H1 (cell line): Measurements from ENCODE around the gene SH2D4B. TPM values are rescaled to one million over a fixed set of nuclear protein-coding genes. Genes with fewer than 3 reads are reported as not detected.

ENCODE experiments used
- CTCF ChIA-PET: fragments of 300-600 bp; sonication (Branson Sonifier 250); formaldehyde crosslinking; loops from one replicate; lab custom pipeline; 2021; ENCODE audit not compliant: partially characterized antibody; lab: Charles Lee
- POLR2A ChIA-PET: fragments of 300-600 bp; sonication (Branson Sonifier 250); formaldehyde crosslinking; loops from one replicate; lab custom pipeline; 2021; ENCODE audit warnings: inconsistent platforms; ENCODE audit not compliant: partially characterized antibody; lab: Charles Lee
- DNase-seq, 2 experiments: peaks; one replicate each; pipeline versions ENCODE4 v3.0.0 to v3.0.0-alpha.2; 2010 to 2022; ENCODE audit warnings: low spot score in 2 of 2, low read depth in 1 of 2, mixed read lengths in 1 of 2
- FAIRE-seq: peaks from 2 replicates; lab custom pipeline; 2011; peaks lifted over from hg19 to GRCh38; lab: Jason Lieb, UNC
- H2AFZ ChIP-seq: 2 replicates; pipeline ENCODE4 v1.8.1; 2012; ENCODE audit warnings: low read length, inconsistent platforms
- H2AK5ac ChIP-seq: 2 replicates; pipeline ENCODE4 v1.6.1; 2013; ENCODE audit warnings: low read depth, low read length
- H2BK120ac ChIP-seq: replicated peaks from 2 replicates; pipeline ENCODE3; 2013; ENCODE audit warnings: low read depth, low read length, inconsistent platforms
- H2BK12ac ChIP-seq: 2 replicates; pipeline ENCODE4 v1.6.1; 2013; ENCODE audit warnings: low read depth, low read length
- H2BK15ac ChIP-seq: 2 replicates; pipeline ENCODE4 v1.6.1; 2013; ENCODE audit warnings: low read length
- H2BK20ac ChIP-seq: 2 replicates; pipeline ENCODE4 v1.6.1; 2013; ENCODE audit warnings: low read length
- H2BK5ac ChIP-seq: 2 replicates; pipeline ENCODE4 v1.6.1; 2013; ENCODE audit warnings: low read depth, low read length
- H3K14ac ChIP-seq: 2 replicates; pipeline ENCODE4 v1.6.1; 2013; ENCODE audit warnings: inconsistent platforms; ENCODE audit not compliant: insufficient read length
- H3K18ac ChIP-seq: 2 replicates; pipeline ENCODE4 v1.6.1; 2013; ENCODE audit warnings: low read length; ENCODE audit errors: extremely low read depth
- H3K23ac ChIP-seq: 2 replicates; pipeline ENCODE4 v1.6.1; 2013; ENCODE audit warnings: inconsistent platforms; ENCODE audit not compliant: insufficient read length
- H3K23me2 ChIP-seq: 2 replicates; pipeline ENCODE4 v1.6.1; 2013; ENCODE audit warnings: low read depth, low read length
- H3K27ac ChIP-seq: 2 replicates; pipeline ENCODE4 v1.6.1; 2011; ENCODE audit warnings: low read depth, low read length, inconsistent platforms
- H3K27me3 ChIP-seq, 4 experiments: replicated peaks in 1 of 4; 1 replicate in 1 of 4; 2 replicates in 3 of 4; pipeline versions ENCODE4 v1.6.1 to v1.8.1; 2011 to 2013; ENCODE audit warnings: low read length in 3 of 4, mild to moderate bottlenecking in 3 of 4, inconsistent platforms in 2 of 4, mixed read lengths in 2 of 4, moderate library complexity in 1 of 4; ENCODE audit not compliant: control insufficient read depth in 3 of 4, insufficient read depth in 3 of 4; ENCODE audit errors: extremely low read depth in 1 of 4
- H3K36me3 ChIP-seq, 4 experiments: 2 replicates each; pipeline versions ENCODE4 v1.6.1 to v1.8.1; 2011 to 2013; ENCODE audit warnings: mild to moderate bottlenecking in 4 of 4, low read length in 3 of 4, moderate library complexity in 2 of 4, control low read depth in 1 of 4, inconsistent platforms in 1 of 4; ENCODE audit not compliant: insufficient read depth in 4 of 4, control insufficient read depth in 2 of 4
- H3K4ac ChIP-seq: replicated peaks from 2 replicates; pipeline ENCODE3; 2013; ENCODE audit warnings: low read length, low read depth, mixed read lengths, inconsistent platforms; ENCODE audit not compliant: insufficient read length
- H3K4me1 ChIP-seq, 4 experiments: replicated peaks in 1 of 4; 1 replicate in 1 of 4; 2 replicates in 3 of 4; pipeline versions ENCODE4 v1.6.1 to v1.8.1; 2011 to 2013; ENCODE audit warnings: low read length in 3 of 4, inconsistent platforms in 2 of 4, mixed read lengths in 1 of 4; ENCODE audit not compliant: insufficient read depth in 4 of 4, control insufficient read depth in 3 of 4
- H3K4me2 ChIP-seq, 2 experiments: 2 replicates each; pipeline versions ENCODE4 v1.6.1 to v1.8.1; 2011 to 2013; ENCODE audit warnings: low read depth in 2 of 2, low read length in 2 of 2, control low read depth in 1 of 2, inconsistent platforms in 1 of 2, mild to moderate bottlenecking in 1 of 2; ENCODE audit not compliant: insufficient read depth in 1 of 2
- H3K4me3 ChIP-seq, 4 experiments: fragments of 200-600, 300-600 bp in 1 of 4; sonication (generic), shearing (Covaris generic), sonication (Bioruptor Twin) in 1 of 4; 2 replicates each; pipeline versions ENCODE4 v1.5.1 to v1.8.1; 2011 to 2016; ENCODE audit warnings: low read length in 4 of 4, low read depth in 3 of 4, control low read depth in 2 of 4, inconsistent platforms in 2 of 4, mild to moderate bottlenecking in 2 of 4, mixed read lengths in 1 of 4, moderate library complexity in 1 of 4; ENCODE audit not compliant: insufficient read depth in 2 of 4; ENCODE audit errors: extremely low read depth in 1 of 4
- H3K56ac ChIP-seq: replicated peaks from 2 replicates; pipeline ENCODE3; 2013; ENCODE audit warnings: low read depth, mild to moderate bottlenecking, mixed read lengths, low read length, inconsistent platforms; ENCODE audit not compliant: insufficient read length
- H3K79me1 ChIP-seq: 2 replicates; pipeline ENCODE4 v1.6.1; 2013; ENCODE audit warnings: low read depth, low read length, control low read depth
- H3K79me2 ChIP-seq, 2 experiments: 2 replicates each; pipeline versions ENCODE4 v1.6.1 to v1.8.1; 2012 to 2013; ENCODE audit warnings: low read length in 2 of 2, mild to moderate bottlenecking in 2 of 2, inconsistent platforms in 1 of 2; ENCODE audit not compliant: insufficient read depth in 2 of 2, control insufficient read depth in 1 of 2
- H3K9ac ChIP-seq, 4 experiments: replicated peaks in 1 of 4; 1 replicate in 1 of 4; 2 replicates in 3 of 4; pipeline versions ENCODE4 v1.6.1 to v1.8.1; 2011 to 2013; ENCODE audit warnings: low read depth in 3 of 4, low read length in 3 of 4, control low read depth in 2 of 4, mild to moderate bottlenecking in 2 of 4, moderate library complexity in 2 of 4, inconsistent platforms in 1 of 4; ENCODE audit errors: extremely low read depth in 1 of 4
- H3K9me3 ChIP-seq, 2 experiments: 2 replicates each; pipeline versions ENCODE4 v1.6.1 to v1.8.1; 2012 to 2013; ENCODE audit warnings: mild to moderate bottlenecking in 2 of 2, moderate library complexity in 2 of 2, control low read depth in 1 of 2, inconsistent platforms in 1 of 2, low read depth in 1 of 2, low read length in 1 of 2, mixed read lengths in 1 of 2; ENCODE audit not compliant: insufficient read depth in 2 of 2
- H4K20me1 ChIP-seq, 2 experiments: replicated peaks in 1 of 2; 2 replicates each; pipeline versions ENCODE3 to v1.8.1; 2011 to 2013; ENCODE audit warnings: inconsistent platforms in 2 of 2, low read length in 2 of 2, mild to moderate bottlenecking in 1 of 2; ENCODE audit not compliant: insufficient read depth in 2 of 2, control insufficient read depth in 1 of 2
- H4K5ac ChIP-seq: 2 replicates; pipeline ENCODE4 v1.6.1; 2013; ENCODE audit warnings: low read length, low read depth, mixed read lengths, inconsistent platforms; ENCODE audit not compliant: insufficient read length
- H4K8ac ChIP-seq: 2 replicates; pipeline ENCODE4 v1.8.0; 2013; ENCODE audit warnings: mild to moderate bottlenecking, moderate library complexity, low read length, inconsistent platforms; ENCODE audit not compliant: insufficient read depth; ENCODE audit errors: extremely low read depth
- H4K91ac ChIP-seq: replicated peaks from 2 replicates; pipeline ENCODE3; 2013; ENCODE audit warnings: low read length, mixed read lengths, inconsistent platforms; ENCODE audit not compliant: insufficient read length
- HDAC2 ChIP-seq, 2 experiments: fragments of 300-600 bp in 1 of 2; sonication (generic) in 1 of 2; IDR thresholded peaks; 2 replicates each; pipeline ENCODE4 v1.6.1; 2011 to 2012; ENCODE audit warnings: low read depth in 2 of 2, low read length in 2 of 2, mild to moderate bottlenecking in 2 of 2, moderate library complexity in 2 of 2, borderline replicate concordance in 1 of 2, inconsistent platforms in 1 of 2
- NRF1 ChIP-seq: IDR thresholded peaks from 2 replicates; pipeline ENCODE4 v1.6.1; 2011; ENCODE audit warnings: mild to moderate bottlenecking, low read depth, low read length, improper control_type of control experiment
- RAD21 ChIP-seq, 2 experiments: IDR thresholded peaks in 1 of 2; conservative IDR thresholded peaks in 1 of 2; 2 replicates each; pipeline ENCODE4 v1.6.1; 2011; ENCODE audit warnings: low read depth in 2 of 2, low read length in 2 of 2, improper control_type of control experiment in 1 of 2, inconsistent platforms in 1 of 2, mild to moderate bottlenecking in 1 of 2, moderate library complexity in 1 of 2
- WGBS, 2 experiments: shearing (Covaris generic) in 1 of 2; methylation state at CpG; one replicate each; pipeline versions ENCODE4 v1.1.6 to v1.1.7; 2013 to 2015; ENCODE audit warnings: low lambda C conversion rate in 2 of 2, mixed read lengths in 2 of 2, inconsistent platforms in 1 of 2, low coverage in 1 of 2, missing lambda C conversion rate in 1 of 2; ENCODE audit not compliant: insufficient replicate concordance in 2 of 2, insufficient coverage in 1 of 2, insufficient read length in 1 of 2; ENCODE audit errors: extremely low coverage in 1 of 2, missing lambda C conversion rate in 1 of 2; 5-methylcytosine and 5-hydroxymethylcytosine counted together
- polyA plus RNA-seq, 7 experiments: library from polyadenylated mRNA; depleted of rRNA in 3 of 7; stranded (reverse) in 5 of 7; unstranded in 2 of 7; fragments of >200 nt in 5 of 7; fragments of 200-250 nt in 2 of 7; gene quantifications; 1 replicate in 5 of 7; 2 replicates in 1 of 7; 4 replicates in 1 of 7; pipeline versions ENCODE4 v1.2.1 to v1.2.3, GENCODE V29; 2011 to 2013; ENCODE audit warnings: missing spikeins in 2 of 7, mixed read lengths in 2 of 7
- total RNA-seq: library from RNA; stranded (reverse); fragmentation: NEBNext Ultra II Directional; extraction: Animal tissue kit (Norgen Biotek cat#: 25700); gene quantifications from 2 replicates; pipeline ENCODE4 v1.2.1, GENCODE V29; 2021

Gene SH2D4B
- total and polyA plus RNA-seq, 2 of the 8 experiments (the other 6 are each of a cell fraction or from before 2014, with no cell fraction given), result 0.06 to 0.13 TPM

DNA sequence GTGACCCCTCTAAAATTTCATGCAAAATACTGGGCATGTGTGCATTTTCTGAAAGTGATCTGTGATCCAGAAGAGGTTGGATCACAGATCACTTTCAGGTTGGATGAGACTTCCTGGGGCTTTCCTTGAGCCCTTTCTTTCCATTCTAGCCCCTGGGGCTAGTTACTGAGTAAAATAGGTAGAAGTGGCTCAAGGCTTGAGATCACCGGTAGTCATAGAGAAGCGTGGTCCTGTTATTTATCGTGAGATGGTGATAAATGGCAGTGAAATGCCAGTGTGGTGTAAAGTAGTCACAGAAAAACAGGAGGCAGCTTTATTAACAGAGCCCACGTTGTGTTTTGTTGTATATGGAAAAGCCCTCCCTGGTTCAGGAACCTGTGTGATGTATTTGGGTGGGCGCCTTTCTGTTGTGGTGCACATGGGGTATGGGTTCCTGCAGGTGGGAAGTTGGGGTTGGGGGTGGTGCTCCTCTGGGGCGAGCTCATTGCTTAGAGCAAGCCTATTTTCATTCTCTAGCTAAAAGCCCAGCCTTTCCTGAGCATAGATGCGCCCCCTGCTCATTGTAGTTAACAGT, 34.0 kb upstream of the SH2D4B start:
- peak overlapping the region; percentile 35 to 39; a peak in 2 of 4 replicates for H3K4me2 ChIP-seq
- ChIA-PET POLR2A (interaction anchor here (0.7 to 2.8 kb wide), 2 partner anchors 39 to 43 kb away, joined by 3 to 10 read pairs; no protein-coding TSS in a partner anchor), CTCF (interaction anchor here (0.6 to 21.9 kb wide), 19 partner anchors 11 to 421 kb away, joined by 3 to 1263 read pairs (median 11); partner anchors contain the start of gene TSPAN14)
- no peak overlapping the region for H2AFZ ChIP-seq
- no peak overlapping the region; a peak in 1 of 8 replicates for H3K4me3 ChIP-seq
- H3K56ac ChIP-seq, result no peak overlapping the region
- H3K4me1 ChIP-seq, result peaks cover 6 to 32% (median 15%) of the 10 kb centered on the region in 4 experiments
- no peak overlapping the region for H2BK120ac ChIP-seq
- 0 out of 8 replicates have a peak, but pooled peaks cover 0 to 1% (median 0%) of the 10 kb centered on the region in 4 experiments for H3K36me3 ChIP-seq
- no peak overlapping the region for H3K4ac ChIP-seq
- no peaks in the 10 kb centered on the region; the same call in 1 of the 2 replicates for H3K23me2 ChIP-seq
- no peak for DNase-seq
- H3K79me1 ChIP-seq, result peaks cover 24% of the 10 kb centered on the region
- no peak overlapping the region; a peak in 2 of 7 replicates for H3K9ac ChIP-seq
- H2BK5ac ChIP-seq, result no peak overlapping the region
- 0 out of 2 replicates have a peak overlapping the region, but pooled peaks have one; percentile 32 for H3K18ac ChIP-seq
- H3K27ac ChIP-seq, result no peak overlapping the region
- H4K8ac ChIP-seq, result no peak overlapping the region
- H3K14ac ChIP-seq, result no peak overlapping the region
- H4K5ac ChIP-seq, result no peak overlapping the region
- no peak overlapping the region for H2AK5ac ChIP-seq
- 60% methylated on average over 7 of the region's 7 CpGs; no CpG with 5 or more reads in 1 of the 2 experiments for WGBS, 2 experiments
- peak overlapping the region; percentile 61; the same call in 1 of the 2 replicates for H2BK20ac ChIP-seq
- peak in 1 of 2 experiments; percentile 7; a peak in 1 of 4 replicates for TF ChIP-seq RAD21 (IDR thresholded peaks at IDR 0.05 in 1 of 2, conservative IDR thresholded peaks at IDR 0.05 in 1 of 2; ENCODE audit: low read depth in 2 of 2, low read length in 2 of 2)
- TF ChIP-seq HDAC2 (IDR thresholded peaks at IDR 0.05; ENCODE audit: borderline replicate concordance in 1 of 2, low read depth in 2 of 2, low read length in 2 of 2), result no peak
- TF ChIP-seq NRF1, result no peak
- H2BK15ac ChIP-seq, result no peak overlapping the region
- no peak overlapping the region for H4K91ac ChIP-seq
- peaks cover 24 to 26% of the 10 kb centered on the region in 2 experiments for H4K20me1 ChIP-seq
- no peaks in the 10 kb centered on the region for H3K27me3 ChIP-seq
- peaks cover 0 to 46% of the 10 kb centered on the region in 2 experiments; a peak in 2 of 4 replicates for H3K79me2 ChIP-seq
- no peak for FAIRE-seq
- no peaks in the 10 kb centered on the region for H3K9me3 ChIP-seq
- no peak overlapping the region for H3K23ac ChIP-seq
- no peak overlapping the region for H2BK12ac ChIP-seq
